HG02981 (cell line): ENCODE measurements around the gene RBM20.
"Not testable (repeated sequence)": the region's sequence is repeated elsewhere in the genome, so short reads cannot be mapped to it uniquely, and the experiment has no call there.

ENCODE experiments used
- ATAC-seq: cut with Tn5 transposase; IDR thresholded peaks from one replicate; pipeline ENCODE4 v1.9.1; 2021; ENCODE audit warnings: mild to moderate bottlenecking, moderate library complexity; ENCODE audit not compliant: unreplicated experiment

The RBM20 gene

DNA sequence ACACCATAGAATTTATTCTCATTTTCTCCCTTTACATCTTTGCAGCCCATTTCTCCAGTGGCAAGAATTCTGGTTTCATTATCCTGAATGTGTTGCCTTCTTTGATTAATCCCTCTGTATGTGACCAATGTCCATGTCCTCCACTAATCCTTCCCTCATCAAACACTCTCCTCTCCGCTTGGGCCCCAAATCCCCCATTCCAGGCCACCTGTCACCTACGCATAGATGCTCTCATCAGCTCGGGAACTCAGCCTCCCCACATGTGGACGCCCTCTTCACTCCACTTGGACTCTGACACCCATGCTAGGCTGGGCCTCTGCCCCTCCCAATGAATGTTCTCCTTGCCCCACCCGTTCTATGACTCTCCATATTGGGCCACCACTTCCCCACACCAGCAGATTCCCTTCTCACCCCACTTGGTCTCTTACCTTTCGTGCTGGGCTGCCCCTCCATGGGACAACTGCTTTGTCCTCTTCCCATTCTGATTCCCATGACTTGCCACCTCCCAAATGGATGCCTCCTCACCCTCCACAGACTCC lies 18.7 kb upstream of the RBM20 start:
- no peak for ATAC-seq

DNA sequence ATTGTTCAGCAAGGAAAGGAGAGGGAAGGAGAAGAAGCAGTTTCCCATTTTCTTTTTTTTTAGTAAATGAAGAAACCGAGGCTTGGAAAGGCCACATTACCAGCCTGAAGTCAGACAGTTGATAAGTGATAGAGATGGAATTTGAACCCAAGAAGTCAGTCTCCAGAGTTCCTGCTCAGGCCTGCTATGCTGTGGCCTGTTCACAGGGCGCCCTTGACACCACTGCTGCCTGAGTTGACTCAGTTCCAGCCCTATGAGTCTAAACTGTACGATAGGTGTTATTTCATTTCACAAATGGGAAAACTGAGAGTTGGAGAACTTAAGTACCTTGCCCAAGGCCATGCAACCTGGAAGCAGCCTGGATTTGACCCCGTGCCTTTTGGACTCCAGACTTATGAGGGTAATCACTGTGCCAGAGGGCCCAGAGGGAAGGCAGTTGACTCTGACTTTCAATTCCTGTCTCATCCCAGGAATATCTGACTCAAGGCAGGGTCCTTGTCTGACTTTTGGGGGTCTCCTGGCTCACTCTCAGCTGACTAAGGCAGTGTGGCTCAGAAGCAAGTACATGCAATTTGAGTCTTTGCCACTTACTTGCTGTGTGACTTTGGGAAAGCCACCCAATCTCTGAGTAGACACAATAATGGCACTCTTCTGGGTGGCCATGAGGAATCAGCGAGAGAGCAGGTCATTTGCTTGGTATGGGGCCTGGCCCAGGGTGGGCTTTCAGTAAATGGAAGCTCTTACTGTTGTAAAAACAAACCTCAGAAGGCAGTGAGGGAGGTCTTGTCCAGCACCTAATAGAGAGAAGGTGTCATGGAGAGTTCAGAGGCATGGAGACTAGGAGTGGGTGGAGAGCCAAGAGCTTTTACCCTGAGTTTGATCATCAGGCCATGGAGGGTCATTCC lies 17.9 kb upstream of the RBM20 start:
- no peak for ATAC-seq

DNA sequence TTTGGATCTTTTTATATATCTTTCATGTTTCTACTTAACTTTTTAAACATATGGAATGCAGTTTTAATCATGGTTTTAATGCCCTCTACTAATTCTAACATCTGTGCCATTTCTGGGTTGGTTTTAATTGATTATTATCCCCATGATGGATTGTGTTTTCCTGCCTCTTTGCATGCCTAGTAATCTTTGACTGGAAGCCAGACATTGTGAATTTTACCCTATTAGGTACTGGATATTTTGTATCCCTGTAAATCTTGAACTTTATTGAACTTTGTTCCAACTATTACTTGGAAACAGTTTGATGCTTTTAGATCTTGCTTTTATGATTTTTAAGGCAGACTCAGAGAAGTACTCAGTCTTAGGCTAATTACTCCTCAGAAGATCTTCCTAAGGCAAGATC lies 16.0 kb upstream of the RBM20 start:
- ATAC-seq, result no peak

DNA sequence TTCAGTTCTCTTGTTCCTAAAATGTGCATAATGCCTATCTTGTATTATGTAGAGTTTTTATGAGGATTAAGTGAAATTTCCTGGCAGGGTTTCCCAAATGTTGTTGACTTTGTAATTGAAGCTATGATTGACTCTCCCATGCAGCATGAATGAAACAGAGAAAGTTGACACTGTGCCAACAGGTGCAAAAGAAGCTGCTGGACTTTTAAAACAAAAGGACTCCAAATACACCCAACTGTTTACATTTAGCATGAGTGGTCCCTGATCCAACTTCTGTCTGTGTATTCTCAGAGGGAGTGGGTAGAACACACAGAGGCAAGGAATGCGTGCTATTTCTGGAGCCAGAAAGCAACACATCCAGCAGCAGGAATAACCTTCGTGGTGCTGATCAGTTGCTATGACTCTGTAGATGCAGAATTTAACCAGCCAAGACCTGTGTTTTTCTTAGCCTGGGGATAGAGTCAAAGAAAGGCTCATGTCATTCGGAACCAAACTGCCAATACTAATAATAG lies 14.4 kb upstream of the RBM20 start:
- no peak for ATAC-seq

DNA sequence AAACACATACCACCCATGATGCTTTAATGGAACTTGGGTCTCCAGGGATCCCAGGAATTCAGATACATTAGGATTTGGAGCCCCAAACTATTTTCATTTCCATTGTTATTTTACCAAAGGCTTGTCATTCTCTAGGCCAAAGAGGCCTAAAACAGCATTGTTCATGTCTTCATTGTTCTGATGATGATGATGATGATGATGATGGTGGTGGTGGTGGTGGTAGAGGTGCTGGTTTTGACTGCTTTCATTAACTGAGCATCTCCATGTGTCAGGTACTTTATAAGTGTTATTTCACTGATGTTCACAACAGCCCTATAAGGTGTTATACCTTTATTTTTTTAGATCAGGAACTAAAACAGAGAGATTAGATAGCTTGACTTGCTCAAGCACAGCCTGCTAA lies 12.2 kb upstream of the RBM20 start:
- no peak for ATAC-seq

DNA sequence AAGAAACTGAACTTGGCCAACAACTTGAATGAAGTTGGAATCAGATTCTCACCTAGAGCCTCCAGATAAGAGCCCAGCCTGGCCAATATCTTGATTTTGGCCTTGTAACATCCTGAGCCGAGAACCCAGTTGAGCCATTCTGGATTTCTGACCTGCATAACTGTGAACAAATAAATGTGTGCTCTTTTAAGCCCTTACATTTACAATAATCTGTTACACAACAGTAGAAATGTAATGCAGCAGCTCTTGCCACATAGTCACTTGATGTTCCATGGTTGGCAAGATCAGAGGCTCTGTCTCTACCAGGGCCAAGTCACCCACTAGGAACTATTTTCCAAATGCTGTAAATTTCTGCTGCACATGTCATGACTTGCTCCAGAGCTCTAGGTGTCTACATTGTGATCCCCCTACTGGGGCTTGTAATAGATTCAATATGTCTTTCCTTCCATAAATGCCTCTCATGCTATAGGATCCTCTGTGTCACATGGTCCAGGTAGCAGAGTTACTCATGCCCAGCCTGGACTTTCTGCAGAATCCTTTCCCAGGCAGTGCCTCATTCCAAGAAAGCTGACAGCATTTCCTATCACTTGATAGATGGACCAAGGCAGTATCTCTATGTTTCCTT lies 11.4 kb upstream of the RBM20 start:
- ATAC-seq, result no peak

DNA sequence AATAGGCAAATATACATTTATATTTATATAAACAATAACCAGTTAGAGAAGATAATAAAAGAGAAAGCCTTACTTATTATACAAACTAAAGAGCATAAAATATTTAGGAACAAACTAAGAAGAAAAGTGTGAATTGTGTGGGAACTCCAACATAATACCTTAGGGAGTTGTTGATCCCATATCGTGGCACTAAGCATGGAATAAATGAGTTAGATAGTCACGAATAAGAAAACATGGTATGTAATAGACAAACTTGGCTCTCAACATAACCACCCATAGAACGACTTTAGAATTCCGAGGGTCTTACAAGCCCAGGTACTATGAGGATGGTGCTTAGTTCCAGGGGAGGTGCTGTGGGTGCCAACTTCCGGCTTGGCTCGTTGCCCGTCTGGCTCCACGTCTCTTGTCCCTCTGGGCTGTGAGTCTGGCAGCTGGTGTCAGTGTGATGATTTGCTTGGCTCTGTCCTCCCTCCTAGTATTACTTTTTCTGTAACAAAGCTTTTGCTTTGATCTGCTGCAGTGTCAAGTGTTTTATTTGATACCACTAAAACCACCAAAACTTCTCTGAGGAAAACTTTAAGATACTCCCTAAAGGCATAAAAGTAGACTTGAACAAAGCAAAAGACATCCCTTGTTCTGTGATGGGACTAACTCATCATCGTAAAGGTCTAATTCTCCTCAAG lies 9.5 kb upstream of the RBM20 start:
- no peak for ATAC-seq

DNA sequence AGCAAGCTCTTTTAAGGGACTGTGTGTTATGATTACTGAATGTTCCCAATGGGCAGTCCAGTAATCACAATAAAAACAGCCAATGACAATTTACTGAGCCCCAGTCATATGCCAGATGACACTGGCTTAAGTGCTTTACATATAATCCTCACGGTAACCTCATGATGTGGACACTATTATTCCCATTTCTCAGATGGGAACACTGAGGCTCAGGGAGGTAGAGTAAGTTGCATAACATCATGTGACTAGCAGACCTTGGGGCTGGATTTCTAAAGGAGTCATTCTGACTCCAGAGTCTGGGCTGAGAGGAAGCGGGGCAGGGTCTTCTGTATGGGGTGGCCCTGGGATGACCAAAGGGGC lies 7.6 kb upstream of the RBM20 start:
- ATAC-seq, result no peak

DNA sequence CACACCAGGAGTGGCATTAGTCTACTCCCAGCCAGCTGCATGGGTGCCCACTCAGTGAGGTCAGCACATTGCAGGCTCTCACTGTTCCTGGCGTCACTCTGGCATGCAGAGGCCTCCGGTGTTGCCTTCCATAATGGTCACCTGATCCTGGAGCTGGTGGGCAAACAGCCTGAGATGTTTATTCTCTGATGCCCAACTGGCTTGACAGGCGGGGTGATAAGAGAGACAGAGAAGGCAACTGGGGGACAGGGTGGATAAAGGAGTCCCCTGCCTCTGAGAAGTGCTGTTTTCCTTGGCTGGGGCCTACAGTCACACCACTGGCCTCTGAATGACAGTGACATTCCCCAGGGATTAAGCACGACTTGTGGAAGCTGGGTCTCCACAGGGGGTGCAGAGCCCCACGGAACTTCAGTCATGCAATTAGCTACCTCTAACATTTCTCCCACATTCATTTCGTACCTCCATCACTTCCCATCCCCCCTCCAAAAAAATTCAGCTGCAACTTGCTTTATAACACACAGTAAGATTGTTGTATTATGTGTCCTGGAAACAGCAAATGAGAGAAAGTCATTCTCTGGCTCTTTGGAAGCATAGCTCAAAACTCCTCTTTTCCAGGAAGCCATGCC lies 7.1 kb upstream of the RBM20 start:
- no peak for ATAC-seq

DNA sequence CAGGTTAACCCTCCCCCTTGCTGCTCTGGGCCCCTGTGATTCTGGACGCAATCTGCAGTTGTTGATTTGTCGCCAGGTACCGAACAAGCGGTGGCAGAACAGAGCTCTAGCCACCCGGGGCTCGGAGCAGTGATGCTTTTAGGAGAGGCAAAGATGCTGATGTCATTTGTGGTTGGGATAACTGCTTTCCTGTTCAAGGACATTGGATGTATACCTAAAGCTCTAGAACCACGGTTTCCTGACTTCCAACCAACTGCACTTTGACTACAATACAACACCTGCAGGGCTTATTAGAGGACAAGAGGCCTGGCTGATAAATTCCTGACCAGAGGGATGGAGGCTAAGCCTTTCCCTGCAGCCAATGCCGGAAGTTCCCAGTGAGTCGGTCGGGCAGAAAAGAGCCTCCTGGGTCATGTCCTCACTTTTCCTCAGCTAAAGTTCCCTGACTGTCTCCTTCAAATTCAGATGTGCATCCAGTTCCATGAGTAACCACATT lies 6.5 kb upstream of the RBM20 start:
- ATAC-seq, result no peak

DNA sequence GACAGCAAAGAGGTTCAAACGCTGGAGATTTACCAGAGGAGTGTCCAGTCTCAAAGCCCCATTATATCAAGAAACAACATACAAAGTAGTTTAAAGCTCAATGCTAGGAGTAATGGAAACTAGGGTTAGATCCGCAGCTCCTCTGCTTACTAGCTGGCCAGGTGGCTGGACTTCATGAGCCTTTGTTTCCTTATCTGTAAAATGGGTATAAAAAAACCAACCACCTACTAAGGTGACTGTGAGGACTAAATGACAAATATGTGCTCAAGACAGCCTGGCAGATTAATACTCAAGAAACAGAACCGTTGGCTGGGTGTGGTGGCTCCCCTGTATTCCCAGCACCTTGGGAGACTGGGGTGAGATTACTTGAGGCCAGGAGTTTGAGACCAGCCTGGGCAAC lies 5.8 kb upstream of the RBM20 start:
- no peak for ATAC-seq

DNA sequence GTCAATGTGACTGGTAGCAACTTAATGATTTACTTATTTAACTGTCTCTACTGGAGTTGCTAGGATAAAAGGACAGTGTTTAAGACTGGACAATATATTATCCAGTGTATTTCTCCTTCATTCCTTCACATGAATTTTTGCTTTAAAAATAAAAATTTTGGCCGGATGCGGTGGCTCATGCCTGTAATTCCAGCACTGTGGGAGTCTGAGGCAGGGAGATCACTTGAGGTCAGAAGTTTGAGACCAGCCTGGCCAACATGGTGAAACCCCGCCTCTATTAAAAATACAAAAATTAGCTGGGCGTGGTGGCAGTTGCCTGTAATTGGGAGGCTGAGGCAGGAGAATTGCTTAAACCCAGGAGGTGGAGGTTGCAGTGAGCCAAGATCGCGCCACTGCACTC lies 5.1 kb upstream of the RBM20 start:
- not testable (repeated sequence) for ATAC-seq

DNA sequence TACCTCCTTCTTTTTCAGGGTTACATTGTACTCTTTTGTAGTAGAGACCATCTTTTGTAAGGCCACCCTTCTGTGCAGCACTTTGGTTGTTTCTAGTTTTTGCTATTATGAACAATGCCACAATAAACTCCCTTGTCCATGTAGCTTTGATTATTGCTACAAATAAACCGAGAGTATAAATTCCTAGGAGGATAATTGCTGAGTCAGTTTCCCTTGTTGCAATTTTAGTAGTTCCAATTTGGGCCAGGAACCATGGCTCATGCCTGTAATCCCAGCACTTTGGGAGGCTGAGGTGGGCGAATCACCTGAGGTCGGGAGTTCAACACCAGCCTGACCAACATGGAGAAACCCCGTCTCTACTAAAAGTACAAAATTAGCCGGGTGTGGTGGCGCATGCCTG lies 4.3 kb upstream of the RBM20 start:
- not testable (repeated sequence) for ATAC-seq

DNA sequence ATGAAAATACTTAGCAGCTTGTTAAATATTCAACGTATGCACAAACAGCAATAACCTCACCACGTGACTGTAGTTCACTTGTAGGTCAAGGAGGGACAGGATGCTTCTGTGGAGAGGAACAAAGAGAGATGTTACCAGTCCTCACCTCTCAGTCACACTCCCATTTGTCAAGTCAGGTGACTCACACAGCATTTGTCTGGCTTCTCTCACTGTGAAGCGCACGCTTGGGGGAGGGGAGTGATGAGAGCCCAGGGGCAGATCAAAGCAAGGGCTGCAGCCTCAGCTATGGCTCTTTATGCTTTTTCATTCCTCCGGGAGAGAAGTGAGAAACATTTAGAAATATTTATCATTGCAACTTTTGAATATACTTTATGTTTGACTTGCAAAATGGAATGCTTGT lies 2.9 kb upstream of the RBM20 start:
- no peak for ATAC-seq

DNA sequence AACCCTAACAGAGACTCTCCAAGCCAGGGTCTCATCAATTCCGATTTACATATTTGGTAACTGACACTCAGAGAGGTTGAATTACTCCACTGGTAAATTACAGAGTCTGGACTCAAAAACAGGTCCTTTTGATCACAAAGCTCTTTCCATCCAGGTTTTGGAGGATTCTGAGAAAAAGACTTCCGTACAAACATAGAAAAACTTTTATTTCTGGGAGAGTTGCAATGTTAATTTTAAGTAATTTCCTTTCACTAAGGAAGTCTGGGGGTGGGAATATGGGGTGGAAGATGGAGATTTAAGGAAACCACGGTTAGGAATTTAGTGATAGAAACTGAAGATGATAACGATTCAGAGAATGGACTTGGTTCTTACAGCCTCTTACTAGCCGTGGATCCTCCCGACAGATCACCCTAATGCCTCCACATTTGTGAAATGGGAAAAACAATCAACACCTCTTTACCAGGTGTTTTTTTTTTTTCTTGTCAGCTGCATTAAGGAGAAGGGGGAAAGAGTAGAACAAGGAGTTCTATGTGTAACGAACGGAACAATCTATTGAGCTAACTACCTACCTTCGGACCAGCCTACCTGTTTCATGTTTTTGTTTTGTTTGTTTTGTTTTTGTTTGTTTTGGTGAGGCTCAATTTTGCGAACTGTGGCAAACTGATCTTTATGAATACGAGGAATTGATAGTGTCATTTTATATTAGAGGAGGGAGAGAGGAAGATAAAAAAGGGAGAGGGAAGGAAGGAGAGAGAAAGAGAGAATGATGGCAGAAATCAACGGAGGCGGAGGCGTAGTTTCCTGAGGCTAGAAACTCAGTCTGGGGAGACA lies 1.7 kb upstream of the RBM20 start:
- ATAC-seq, result no peak

DNA sequence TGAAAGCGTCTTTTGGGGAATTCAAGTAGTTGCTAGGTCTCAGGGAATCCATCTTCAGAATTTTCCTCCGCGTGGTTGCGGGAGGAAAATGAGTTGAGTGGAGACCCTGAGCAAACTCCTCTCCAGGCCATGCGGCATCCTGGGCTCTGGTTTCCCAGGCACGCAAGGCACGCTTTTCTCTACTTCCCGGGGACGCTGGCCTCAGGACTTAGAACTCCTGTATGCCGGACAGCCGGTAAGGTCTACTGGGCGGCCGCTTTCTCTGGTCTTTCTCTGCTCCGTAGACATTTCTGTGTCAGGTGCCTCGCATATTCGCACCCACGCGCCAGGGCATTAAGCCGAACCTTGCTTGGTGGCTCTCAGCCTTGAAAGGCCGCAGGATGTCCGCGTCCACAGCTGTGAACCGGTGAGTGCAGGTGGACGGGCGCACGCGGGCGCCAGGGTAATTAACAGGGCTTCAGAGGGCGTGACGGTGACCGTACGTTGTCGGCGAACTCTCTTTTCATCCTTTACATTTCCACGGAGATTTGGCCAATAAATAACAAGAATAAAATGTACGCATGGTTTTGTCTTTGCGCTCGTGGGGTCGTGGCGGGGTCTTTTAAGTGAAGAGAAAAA lies 992 bp upstream of the RBM20 start:
- no peak for ATAC-seq

DNA sequence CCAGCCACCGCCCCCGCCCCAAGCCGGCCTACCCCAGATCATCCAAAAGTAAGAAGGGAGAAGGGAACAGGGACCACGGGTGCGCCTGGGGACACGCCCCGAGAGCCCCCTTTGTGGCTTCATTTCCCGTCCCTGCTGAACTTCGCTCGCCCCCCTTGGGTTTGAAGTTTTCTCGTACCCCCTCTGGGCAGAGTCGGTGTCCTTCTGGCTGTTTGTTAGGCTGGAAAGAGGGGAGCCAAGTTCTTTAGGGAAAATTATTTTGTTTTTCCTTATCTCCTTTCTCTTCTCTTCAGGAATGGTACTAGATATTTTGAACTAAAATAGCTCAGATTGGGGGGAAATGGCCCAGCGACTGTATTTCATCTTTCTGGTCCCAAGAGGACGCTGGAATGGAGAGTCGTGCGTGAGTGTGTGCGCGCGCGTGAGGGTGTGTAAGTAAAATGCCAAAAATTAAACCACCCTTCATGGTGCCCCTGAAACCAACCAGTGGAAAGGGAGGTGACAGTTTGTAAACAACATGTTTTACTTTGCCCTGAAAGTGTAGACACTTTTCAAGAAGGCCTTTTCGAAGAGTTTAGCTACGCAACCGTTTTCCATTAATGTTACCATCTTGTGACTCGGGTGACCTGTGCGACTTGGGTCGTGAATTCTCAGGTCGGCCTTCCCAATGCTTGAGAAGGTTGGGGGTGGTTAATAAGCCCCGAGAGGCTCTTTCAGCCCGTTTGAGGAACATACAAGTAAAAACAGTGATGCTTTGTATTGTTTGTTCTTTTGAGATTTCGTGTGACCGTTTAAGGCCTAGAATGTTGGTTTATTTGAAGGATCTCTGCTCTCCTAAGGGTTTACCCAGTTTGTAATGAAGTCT lies 694 bp downstream of the RBM20 start:
- no peak for ATAC-seq

DNA sequence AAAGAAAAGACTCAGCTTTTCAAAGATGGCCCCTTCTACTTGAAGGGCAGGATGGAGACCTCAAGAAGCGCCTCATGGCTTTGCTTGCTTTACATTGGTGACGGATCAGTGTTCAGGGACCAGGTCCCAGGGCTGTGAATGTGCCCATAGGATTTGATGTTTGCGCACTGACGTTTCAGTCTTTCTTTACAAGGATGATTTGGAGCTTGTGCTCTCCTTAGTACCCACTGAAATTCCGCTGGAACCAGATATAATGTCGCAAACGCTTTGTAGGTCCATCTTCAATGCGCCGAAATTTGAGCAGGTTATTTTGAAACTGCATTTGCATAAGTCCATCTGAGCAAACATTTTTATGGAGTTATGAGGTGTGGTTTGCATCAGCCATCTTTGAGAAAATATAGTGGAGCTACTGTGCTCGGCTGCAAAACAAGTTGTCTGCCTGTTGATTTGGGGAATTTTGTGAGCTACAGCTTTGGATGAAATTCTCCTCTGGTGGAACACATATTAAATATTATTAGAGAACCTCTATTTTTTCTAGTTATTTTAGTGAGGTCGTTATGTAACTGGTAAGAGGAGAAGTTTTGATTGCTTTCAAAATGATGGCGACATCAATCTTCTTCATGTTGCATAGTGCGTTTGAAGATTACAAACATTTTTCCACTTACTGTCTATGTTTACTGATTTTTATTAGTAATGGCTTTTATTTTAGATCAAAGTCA lies 2.4 kb downstream of the RBM20 start:
- no peak for ATAC-seq
